Liver (tissue), 3 donors: Measurements from ENCODE around the gene CELSR1.

Experiments used
- CTCF ChIP-seq: fragments of 150-350 bp; IDR thresholded peaks from 2 replicates; pipeline ENCODE4 v1.5.1; 2017; ENCODE audit warnings: improper control_type of control experiment, low read depth, low read length; ENCODE audit not compliant: missing input control
- EGR1 ChIP-seq, 2 donors: IDR thresholded peaks; 2 replicates each; pipeline ENCODE4 v1.6.1; 2016 to 2018; ENCODE audit warnings: antibody characterized with exemption in 2 of 2, low read depth in 2 of 2
- GABPA ChIP-seq, 2 donors: IDR thresholded peaks in 1 of 2; conservative IDR thresholded peaks in 1 of 2; 2 replicates each; pipeline ENCODE4 v1.6.1; 2016; ENCODE audit warnings: antibody characterized with exemption in 2 of 2, mild to moderate bottlenecking in 1 of 2, moderate library complexity in 1 of 2
- HNF4A ChIP-seq, 2 donors: conservative IDR thresholded peaks; 2 replicates each; pipeline ENCODE4 v1.6.1; 2016; ENCODE audit warnings: antibody characterized with exemption in 2 of 2, mild to moderate bottlenecking in 2 of 2
- YY1 ChIP-seq: IDR thresholded peaks from 2 replicates; pipeline ENCODE4 v1.6.1; 2016; ENCODE audit warnings: antibody characterized with exemption, mild to moderate bottlenecking
- donor health status: healthy.
- donor health status: healthy.

- TF ChIP-seq CTCF (no peak), GABPA (IDR thresholded peaks at IDR 0.05 in 1 of 2, conservative IDR thresholded peaks at IDR 0.05 in 1 of 2) (no peak), EGR1 (IDR thresholded peaks at IDR 0.05; ENCODE audit: low read depth in 2 of 2) (no peak), HNF4A (conservative IDR thresholded peaks at IDR 0.05) (no peak), YY1 (no peak)
Measured at GRCh38 chr22:46451741-46452140, 85.7 kb downstream of the CELSR1 start.
